HG03025 (cell line): Measurements from ENCODE around the gene ATP10A.
"Not testable (repeated sequence)": the region's sequence is repeated elsewhere in the genome, so short reads cannot be mapped to it uniquely, and the experiment has no call there.

ENCODE experiments used
- ATAC-seq: cut with Tn5 transposase; IDR thresholded peaks from one replicate; pipeline ENCODE4 v1.9.1; 2021; ENCODE audit warnings: mild to moderate bottlenecking, moderate library complexity; ENCODE audit not compliant: unreplicated experiment, low FRiP score

ATP10A gene

GRCh38 chr15:25886498-25887140 lies 23.5 kb upstream of the ATP10A start:
- no peak for ATAC-seq

- no peak for ATAC-seq
Observed at GRCh38 chr15:25884370-25884769, 21.2 kb upstream of the ATP10A start.

GRCh38 chr15:25883463-25884259 lies 20.5 kb upstream of the ATP10A start:
- no peak for ATAC-seq

- ATAC-seq = no peak
Observed at GRCh38 chr15:25882466-25882865, 19.3 kb upstream of the ATP10A start.

GRCh38 chr15:25880877-25881276 lies 17.8 kb upstream of the ATP10A start:
- ATAC-seq = not testable (repeated sequence)

- ATAC-seq = no peak
Observed at GRCh38 chr15:25880411-25880810, 17.3 kb upstream of the ATP10A start.

- no peak for ATAC-seq
Observed at GRCh38 chr15:25879438-25879837, 16.3 kb upstream of the ATP10A start.

GRCh38 chr15:25877681-25878080 lies 14.6 kb upstream of the ATP10A start:
- no peak for ATAC-seq

- no peak for ATAC-seq
Observed at GRCh38 chr15:25876231-25877140, 13.4 kb upstream of the ATP10A start.

- no peak for ATAC-seq
Observed at GRCh38 chr15:25875566-25875965, 12.4 kb upstream of the ATP10A start.

GRCh38 chr15:25874379-25874778 lies 11.3 kb upstream of the ATP10A start:
- no peak for ATAC-seq

GRCh38 chr15:25871403-25871802 lies 8.3 kb upstream of the ATP10A start:
- ATAC-seq = no peak

- ATAC-seq = no peak
Observed at GRCh38 chr15:25870938-25871337, 7.8 kb upstream of the ATP10A start.

- no peak for ATAC-seq
Observed at GRCh38 chr15:25869701-25870100, 6.6 kb upstream of the ATP10A start.

- ATAC-seq = no peak
Observed at GRCh38 chr15:25866874-25867273, 3.7 kb upstream of the ATP10A start.

GRCh38 chr15:25866251-25866650 lies 3.1 kb upstream of the ATP10A start:
- no peak for ATAC-seq

- ATAC-seq = no peak
Observed at GRCh38 chr15:25864966-25865365, 1.8 kb upstream of the ATP10A start.

- no peak for ATAC-seq
Observed at GRCh38 chr15:25863968-25864580, 947 bp upstream of the ATP10A start.

- no peak for ATAC-seq
Observed at GRCh38 chr15:25862472-25863110, 536 bp downstream of the ATP10A start.

GRCh38 chr15:25862071-25862471 lies 1.1 kb downstream of the ATP10A start:
- no peak for ATAC-seq
